ENCODE measurements around the gene GNG8. TPM values are rescaled to one million over a fixed set of nuclear protein-coding genes. Genes with fewer than 3 reads are reported as not detected.
"Not testable (repeated sequence)": the region's sequence is repeated elsewhere in the genome, so short reads cannot be mapped to it uniquely, and the experiment has no call there.

GNG8 gene
- total RNA-seq, 2 donors from 2014 or later, result not detected

- 68 to 70% methylated on average over 3 of the region's 3 CpGs for WGBS, 2 donors
- ATAC-seq (no peak), DNase-seq (no peak)
- peaks cover 24% of the 10 kb centered on the region for H3K4me1 ChIP-seq
- no peaks in the 10 kb centered on the region for H3K27me3 ChIP-seq
- H3K36me3 ChIP-seq (replicated peaks in 1 of 2; ENCODE audit: insufficient read depth in 1 of 2, low read depth in 2 of 2), result no peaks in the 10 kb centered on the region
- TF ChIP-seq CTCF (IDR thresholded peaks at IDR 0.05), result no peak
- no peak for TF ChIP-seq POLR2A (IDR thresholded peaks at IDR 0.05)
- no peak overlapping the region for H3K27ac ChIP-seq
- H3K4me3 ChIP-seq, result no peak overlapping the region
- H3K9me3 ChIP-seq, result no peaks in the 10 kb centered on the region
- intact Hi-C loops (cut with DNase I), result no loop called here
Observed at GRCh38 chr19:46633130-46633529, 2.9 kb downstream of the GNG8 start.

DNA sequence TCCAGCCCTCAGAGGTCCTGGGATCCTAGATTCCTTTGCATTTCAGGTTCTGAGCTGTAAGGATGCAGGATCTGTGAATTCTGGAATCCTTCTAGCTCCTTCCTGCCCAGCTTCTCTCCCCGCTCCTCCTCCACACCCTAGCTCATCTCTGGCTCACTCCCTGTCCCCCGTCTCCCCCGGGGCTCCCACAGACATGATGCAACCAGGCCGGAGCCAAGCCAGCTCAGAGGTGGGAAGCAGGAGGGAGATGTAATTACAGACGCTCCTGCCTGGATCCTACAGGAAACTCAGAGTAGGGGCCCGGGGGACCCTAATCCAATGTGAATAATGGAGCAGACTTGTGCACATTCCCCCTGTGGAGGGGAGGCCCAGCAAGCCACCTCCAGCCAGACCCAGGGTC, 4.5 kb downstream of the GNG8 start:
- DNase-seq (no peak), ATAC-seq (no peak)
- intact Hi-C loops (cut with DNase I), result no loop called here
- TF ChIP-seq POLR2A (IDR thresholded peaks at IDR 0.05), result no peak
- no peak for TF ChIP-seq CTCF (IDR thresholded peaks at IDR 0.05)
- no peak overlapping the region for H3K27ac ChIP-seq
- H3K27me3 ChIP-seq, result no peaks in the 10 kb centered on the region
- no peaks in the 10 kb centered on the region for H3K36me3 ChIP-seq (replicated peaks in 1 of 2; ENCODE audit: insufficient read depth in 1 of 2, low read depth in 2 of 2)
- H3K4me1 ChIP-seq, result peaks cover 24% of the 10 kb centered on the region
- WGBS, 2 donors, result 62 to 80% methylated on average over 5 to 6 of the region's 6 CpGs
- no peak overlapping the region for H3K4me3 ChIP-seq
- H3K9me3 ChIP-seq, result no peaks in the 10 kb centered on the region

DNA sequence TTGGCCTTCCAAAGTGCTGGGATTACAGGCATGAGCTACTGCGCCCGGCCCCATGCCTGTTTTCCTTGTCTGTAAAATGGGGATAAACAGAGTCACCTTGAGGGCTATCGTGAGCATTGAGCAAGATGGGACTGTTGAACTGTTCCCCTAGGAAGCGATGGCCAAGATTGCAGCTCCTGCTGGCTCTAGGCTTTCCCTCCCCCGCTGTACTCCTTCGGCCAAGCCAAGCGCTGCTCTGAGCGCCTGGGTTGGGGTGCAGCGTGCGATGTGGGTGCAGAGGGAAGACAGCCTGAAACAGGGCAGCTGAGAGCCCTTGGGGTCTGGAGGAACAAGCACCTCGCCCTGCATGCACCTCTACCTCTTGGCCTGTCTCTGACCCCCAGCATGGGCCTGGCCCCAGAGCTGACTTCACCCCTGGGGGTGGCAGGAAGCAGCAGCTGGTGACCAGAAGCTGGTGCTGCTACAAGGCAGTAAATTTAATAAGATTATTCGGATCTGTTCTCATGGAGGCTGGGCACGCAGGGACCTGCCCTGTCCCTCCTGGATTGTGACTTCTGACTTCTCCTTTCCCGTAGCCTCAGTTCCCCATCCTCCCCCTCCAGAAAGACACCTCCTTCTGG, 5.3 kb downstream of the GNG8 start:
- no peaks in the 10 kb centered on the region for H3K9me3 ChIP-seq
- intact Hi-C loops (cut with DNase I), result no loop called here

DNA sequence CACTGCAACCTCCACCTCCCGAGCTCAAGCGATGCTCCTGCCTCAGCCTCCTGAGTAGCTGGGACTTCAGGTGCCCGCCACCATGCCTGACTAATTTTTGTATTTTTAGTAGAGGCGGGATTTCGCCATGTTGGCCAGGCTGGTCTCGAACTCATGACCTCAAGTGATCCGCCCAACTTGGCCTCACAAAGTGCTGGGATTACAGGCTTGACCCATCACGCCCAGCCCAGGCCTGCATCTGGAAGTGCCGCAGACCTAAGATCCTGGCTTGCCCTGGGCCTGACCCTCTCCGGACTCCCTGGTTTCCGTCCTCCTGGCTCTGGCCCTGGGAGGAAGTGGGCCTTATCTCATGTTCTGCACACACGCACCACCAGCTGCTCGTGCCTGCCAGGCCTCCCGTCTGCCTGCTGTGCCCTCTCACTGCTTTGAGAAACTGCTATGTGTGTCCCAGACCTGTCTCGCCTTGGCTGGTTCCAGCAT, 6.4 kb downstream of the GNG8 start:
- Histone ChIP-seq H3K27me3 (no peaks in the 10 kb centered on the region), H3K9me3 (no peaks in the 10 kb centered on the region), H3K4me1 (peaks cover 19% of the 10 kb centered on the region), H3K36me3 (replicated peaks in 1 of 2; ENCODE audit: insufficient read depth in 1 of 2, low read depth in 2 of 2) (no peaks in the 10 kb centered on the region), H3K4me3 (no peak overlapping the region), H3K27ac (peak overlapping the region in 3 of 4 donors; percentile 12 to 48 (median 44))
- WGBS, 2 donors, result 59 to 74% methylated on average over 10 to 15 of the region's 15 CpGs
- peak in 3 of 4 donors; percentile 65 to 68 (median 68) for DNase-seq
- no peak for ATAC-seq
- intact Hi-C loops (cut with DNase I), result no loop called here
- no peak for TF ChIP-seq POLR2A (IDR thresholded peaks at IDR 0.05)

More for the DNA sequence above, 5.3 kb downstream of the GNG8 start:
- ATAC-seq (no peak), DNase-seq (no peak)
- Histone ChIP-seq H3K27ac (no peak overlapping the region), H3K4me3 (no peak overlapping the region), H3K27me3 (no peaks in the 10 kb centered on the region), H3K36me3 (replicated peaks in 1 of 2; ENCODE audit: insufficient read depth in 1 of 2, low read depth in 2 of 2) (no peaks in the 10 kb centered on the region), H3K4me1 (peaks cover 24% of the 10 kb centered on the region)
- WGBS, 2 donors, result 81 to 89% methylated on average over 12 to 14 of the region's 14 CpGs
- TF ChIP-seq CTCF (IDR thresholded peaks at IDR 0.05), result no peak
- TF ChIP-seq POLR2A (IDR thresholded peaks at IDR 0.05), result no peak

DNA sequence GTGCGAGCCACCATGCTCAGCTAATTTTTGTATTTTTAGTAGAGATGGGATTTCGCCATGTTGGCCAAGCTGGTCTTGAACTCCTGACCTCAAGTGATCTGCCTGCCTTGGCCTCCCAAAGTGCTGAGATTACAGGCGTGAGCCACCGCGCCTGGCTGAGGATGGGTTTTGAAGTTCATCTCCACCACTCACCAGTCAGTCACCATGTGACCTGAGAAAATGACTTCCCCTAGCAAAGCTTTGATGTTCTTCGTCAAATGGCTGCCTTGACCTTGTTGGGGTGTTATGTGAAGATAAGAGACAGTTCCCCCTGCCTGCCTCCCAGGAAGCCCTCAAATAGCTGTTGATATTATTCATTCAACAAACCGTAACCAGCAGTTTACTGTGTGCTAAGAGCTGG, 7.0 kb downstream of the GNG8 start:
- DNase-seq; H3K36me3 ChIP-seq (replicated peaks in 1 of 2; ENCODE audit: insufficient read depth in 1 of 2, low read depth in 2 of 2); ATAC-seq; intact Hi-C loops (cut with DNase I); H3K4me3 ChIP-seq; H3K9me3 ChIP-seq; H3K27me3 ChIP-seq; H3K27ac ChIP-seq: not testable (repeated sequence)
- H3K4me1 ChIP-seq, result peaks cover 14% of the 10 kb centered on the region
- 88 to 90% methylated on average over 7 of the region's 7 CpGs for WGBS, 2 donors

GRCh38 chr19:46626446-46626845, 9.6 kb downstream of the GNG8 start:
- no peak for DNase-seq
- Histone ChIP-seq H3K4me1 (peaks cover 5% of the 10 kb centered on the region), H3K27me3 (no peaks in the 10 kb centered on the region), H3K4me3 (no peak overlapping the region), H3K27ac (peak overlapping the region in 1 of 4 donors; percentile 61), H3K36me3 (replicated peaks in 1 of 2; ENCODE audit: insufficient read depth in 1 of 2, low read depth in 2 of 2) (no peaks in the 10 kb centered on the region), H3K9me3 (no peaks in the 10 kb centered on the region)
- no peak for ATAC-seq
- TF ChIP-seq CTCF (IDR thresholded peaks at IDR 0.05) (no peak), POLR2A (IDR thresholded peaks at IDR 0.05) (no peak)
- 68 to 74% methylated on average over 12 to 14 of the region's 14 CpGs for WGBS, 2 donors
- intact Hi-C loops (cut with DNase I), result no loop called here
